ENCODE data around the gene ABI3BP. TPM values are rescaled to one million over a fixed set of nuclear protein-coding genes. Genes with fewer than 3 reads are reported as not detected.

The ABI3BP gene
- total RNA-seq, 1 donor from 2014 or later: 1.1 TPM

DNA sequence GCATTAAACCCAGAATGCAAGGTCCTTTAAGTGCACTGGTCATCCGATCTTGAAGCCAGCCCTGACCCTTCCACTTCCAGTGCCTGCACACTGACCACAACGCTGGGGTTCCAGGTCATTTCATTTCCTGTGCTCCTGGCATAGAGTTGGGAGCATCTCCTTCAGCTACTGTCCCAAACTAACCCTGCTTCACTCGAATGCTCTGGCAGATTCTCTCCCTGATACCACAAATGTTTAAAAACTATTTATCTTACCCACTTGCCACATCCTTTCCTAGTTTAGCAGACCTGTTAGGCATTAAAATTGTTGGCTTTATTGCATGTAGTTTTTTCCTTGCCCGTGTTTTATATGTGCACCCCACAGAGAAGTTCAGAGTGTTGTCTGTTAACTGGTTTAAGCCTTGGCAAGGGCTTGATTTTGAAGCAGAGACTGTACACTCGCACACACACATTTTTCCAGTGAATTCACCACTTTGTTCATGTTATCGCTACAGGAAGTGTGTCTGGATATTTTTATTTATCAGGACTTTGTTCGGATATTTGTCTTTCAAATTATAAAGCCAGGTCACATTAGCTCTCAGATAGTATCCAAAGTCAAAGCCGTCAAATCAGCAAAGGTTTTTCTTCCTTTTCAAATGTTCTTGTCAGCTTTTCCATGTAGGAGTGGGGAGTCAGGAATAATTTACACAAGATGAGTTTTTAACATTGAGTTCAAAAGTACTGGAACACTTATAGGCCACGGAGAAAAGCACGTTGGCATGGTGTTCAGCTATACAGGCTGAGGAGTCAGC, 77.3 kb downstream of the ABI3BP start:
- FAIRE-seq (no peak), DNase-seq (ENCODE audit: low read depth) (no peak)
- Histone ChIP-seq H3K4me1 (ENCODE audit: insufficient read depth, low read length) (no peaks in the 10 kb centered on the region), H2AFZ (ENCODE audit: low read depth, low read length) (no peak overlapping the region), H4K20me1 (ENCODE audit: insufficient read depth, low read length) (no peaks in the 10 kb centered on the region), H3K4me3 (ENCODE audit: insufficient read depth, low read depth, low read length) (no peak overlapping the region), H3K4me2 (ENCODE audit: low read length) (no peak overlapping the region), H3K27ac (ENCODE audit: low read depth, low read length) (no peak overlapping the region), H3K36me3 (ENCODE audit: insufficient read depth, low read length) (no peaks in the 10 kb centered on the region), H3K27me3 (ENCODE audit: insufficient read depth, low read length) (no peaks in the 10 kb centered on the region), H3K79me2 (ENCODE audit: insufficient read depth, low read length) (no peaks in the 10 kb centered on the region), H3K9ac (ENCODE audit: low read length) (no peak overlapping the region), H3K9me3 (ENCODE audit: insufficient read depth, low read depth, low read length) (no peaks in the 10 kb centered on the region)
- H3K27ac Mint-ChIP-seq (ENCODE audit: unreplicated experiment): no peak overlapping the region
- H3K4me1 Mint-ChIP-seq (ENCODE audit: low read depth, unreplicated experiment): peaks cover 3% of the 10 kb centered on the region
- H3K27me3 Mint-ChIP-seq (ENCODE audit: low read depth, unreplicated experiment): peaks cover 2% of the 10 kb centered on the region
- no peaks in the 10 kb centered on the region for H3K9me3 Mint-ChIP-seq (ENCODE audit: unreplicated experiment)
- H3K36me3 Mint-ChIP-seq (ENCODE audit: low read depth, unreplicated experiment): no peaks in the 10 kb centered on the region
- no peak for TF ChIP-seq EZH2 (IDR thresholded peaks at IDR 0.05; ENCODE audit: insufficient read depth, low read length)
- TF ChIP-seq, protein P1, sequence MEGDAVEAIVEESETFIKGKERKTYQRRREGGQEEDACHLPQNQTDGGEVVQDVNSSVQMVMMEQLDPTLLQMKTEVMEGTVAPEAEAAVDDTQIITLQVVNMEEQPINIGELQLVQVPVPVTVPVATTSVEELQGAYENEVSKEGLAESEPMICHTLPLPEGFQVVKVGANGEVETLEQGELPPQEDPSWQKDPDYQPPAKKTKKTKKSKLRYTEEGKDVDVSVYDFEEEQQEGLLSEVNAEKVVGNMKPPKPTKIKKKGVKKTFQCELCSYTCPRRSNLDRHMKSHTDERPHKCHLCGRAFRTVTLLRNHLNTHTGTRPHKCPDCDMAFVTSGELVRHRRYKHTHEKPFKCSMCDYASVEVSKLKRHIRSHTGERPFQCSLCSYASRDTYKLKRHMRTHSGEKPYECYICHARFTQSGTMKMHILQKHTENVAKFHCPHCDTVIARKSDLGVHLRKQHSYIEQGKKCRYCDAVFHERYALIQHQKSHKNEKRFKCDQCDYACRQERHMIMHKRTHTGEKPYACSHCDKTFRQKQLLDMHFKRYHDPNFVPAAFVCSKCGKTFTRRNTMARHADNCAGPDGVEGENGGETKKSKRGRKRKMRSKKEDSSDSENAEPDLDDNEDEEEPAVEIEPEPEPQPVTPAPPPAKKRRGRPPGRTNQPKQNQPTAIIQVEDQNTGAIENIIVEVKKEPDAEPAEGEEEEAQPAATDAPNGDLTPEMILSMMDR (IDR thresholded peaks at IDR 0.05; ENCODE audit: insufficient read depth, low read depth, low read length): no peak
- H3K4me3 Mint-ChIP-seq (ENCODE audit: unreplicated experiment): no peak overlapping the region

GRCh38 chr3:100913870-100914648, 79.2 kb downstream of the ABI3BP start:
- no peak overlapping the region for H3K27ac Mint-ChIP-seq (ENCODE audit: unreplicated experiment)
- Histone ChIP-seq H3K36me3 (ENCODE audit: insufficient read depth, low read length) (no peaks in the 10 kb centered on the region), H4K20me1 (ENCODE audit: insufficient read depth, low read length) (no peaks in the 10 kb centered on the region), H3K4me3 (ENCODE audit: insufficient read depth, low read depth, low read length) (no peak overlapping the region), H3K27me3 (ENCODE audit: insufficient read depth, low read length) (no peaks in the 10 kb centered on the region), H3K4me2 (ENCODE audit: low read length) (no peak overlapping the region), H3K79me2 (ENCODE audit: insufficient read depth, low read length) (no peaks in the 10 kb centered on the region), H3K9ac (ENCODE audit: low read length) (no peak overlapping the region), H3K9me3 (ENCODE audit: insufficient read depth, low read depth, low read length) (no peaks in the 10 kb centered on the region), H3K27ac (ENCODE audit: low read depth, low read length) (no peak overlapping the region), H3K4me1 (ENCODE audit: insufficient read depth, low read length) (no peaks in the 10 kb centered on the region), H2AFZ (ENCODE audit: low read depth, low read length) (no peak overlapping the region)
- peaks cover under 1% of the 10 kb centered on the region for H3K9me3 Mint-ChIP-seq (ENCODE audit: unreplicated experiment)
- H3K4me1 Mint-ChIP-seq (ENCODE audit: low read depth, unreplicated experiment): peaks cover 3% of the 10 kb centered on the region
- no peak overlapping the region for H3K4me3 Mint-ChIP-seq (ENCODE audit: unreplicated experiment)
- FAIRE-seq (no peak), DNase-seq (ENCODE audit: low read depth) (peak; percentile 64)
- no peak for TF ChIP-seq EZH2 (IDR thresholded peaks at IDR 0.05; ENCODE audit: insufficient read depth, low read length)
- TF ChIP-seq, protein P1 (IDR thresholded peaks at IDR 0.05; ENCODE audit: insufficient read depth, low read depth, low read length): no peak
- no peaks in the 10 kb centered on the region for H3K36me3 Mint-ChIP-seq (ENCODE audit: low read depth, unreplicated experiment)
- peaks cover 2% of the 10 kb centered on the region for H3K27me3 Mint-ChIP-seq (ENCODE audit: low read depth, unreplicated experiment)

Data from astrocyte (in vitro differentiated cells and primary cell).